ENCODE measurements around the gene G6PC1.

DNA sequence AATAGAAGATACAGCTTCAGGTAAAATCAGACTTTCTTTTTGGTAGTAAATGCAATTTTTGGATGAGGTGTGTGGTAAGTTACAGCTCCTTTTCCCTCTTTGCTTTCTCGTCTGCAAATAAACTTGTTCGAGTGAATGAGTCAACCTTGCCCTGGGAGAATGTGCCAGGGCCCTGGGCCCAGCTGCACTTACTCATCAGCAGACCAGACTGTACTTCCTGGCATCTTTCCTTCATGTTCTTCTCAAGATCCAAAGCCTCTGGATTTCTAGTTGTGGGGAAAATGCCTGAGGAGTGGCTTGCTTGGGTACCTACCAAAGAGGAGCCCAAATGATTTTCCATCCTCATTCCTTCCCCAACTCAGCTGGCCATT lies 5.4 kb upstream of the G6PC1 start:
- TF ChIP-seq, protein P1, sequence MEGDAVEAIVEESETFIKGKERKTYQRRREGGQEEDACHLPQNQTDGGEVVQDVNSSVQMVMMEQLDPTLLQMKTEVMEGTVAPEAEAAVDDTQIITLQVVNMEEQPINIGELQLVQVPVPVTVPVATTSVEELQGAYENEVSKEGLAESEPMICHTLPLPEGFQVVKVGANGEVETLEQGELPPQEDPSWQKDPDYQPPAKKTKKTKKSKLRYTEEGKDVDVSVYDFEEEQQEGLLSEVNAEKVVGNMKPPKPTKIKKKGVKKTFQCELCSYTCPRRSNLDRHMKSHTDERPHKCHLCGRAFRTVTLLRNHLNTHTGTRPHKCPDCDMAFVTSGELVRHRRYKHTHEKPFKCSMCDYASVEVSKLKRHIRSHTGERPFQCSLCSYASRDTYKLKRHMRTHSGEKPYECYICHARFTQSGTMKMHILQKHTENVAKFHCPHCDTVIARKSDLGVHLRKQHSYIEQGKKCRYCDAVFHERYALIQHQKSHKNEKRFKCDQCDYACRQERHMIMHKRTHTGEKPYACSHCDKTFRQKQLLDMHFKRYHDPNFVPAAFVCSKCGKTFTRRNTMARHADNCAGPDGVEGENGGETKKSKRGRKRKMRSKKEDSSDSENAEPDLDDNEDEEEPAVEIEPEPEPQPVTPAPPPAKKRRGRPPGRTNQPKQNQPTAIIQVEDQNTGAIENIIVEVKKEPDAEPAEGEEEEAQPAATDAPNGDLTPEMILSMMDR (conservative IDR thresholded peaks at IDR 0.05; ENCODE audit: low read depth in 2 of 2), result no peak
- TF ChIP-seq, protein P2, sequence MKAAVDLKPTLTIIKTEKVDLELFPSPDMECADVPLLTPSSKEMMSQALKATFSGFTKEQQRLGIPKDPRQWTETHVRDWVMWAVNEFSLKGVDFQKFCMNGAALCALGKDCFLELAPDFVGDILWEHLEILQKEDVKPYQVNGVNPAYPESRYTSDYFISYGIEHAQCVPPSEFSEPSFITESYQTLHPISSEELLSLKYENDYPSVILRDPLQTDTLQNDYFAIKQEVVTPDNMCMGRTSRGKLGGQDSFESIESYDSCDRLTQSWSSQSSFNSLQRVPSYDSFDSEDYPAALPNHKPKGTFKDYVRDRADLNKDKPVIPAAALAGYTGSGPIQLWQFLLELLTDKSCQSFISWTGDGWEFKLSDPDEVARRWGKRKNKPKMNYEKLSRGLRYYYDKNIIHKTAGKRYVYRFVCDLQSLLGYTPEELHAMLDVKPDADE (IDR thresholded peaks at IDR 0.05), result no peak
- TF ChIP-seq, protein P3, sequence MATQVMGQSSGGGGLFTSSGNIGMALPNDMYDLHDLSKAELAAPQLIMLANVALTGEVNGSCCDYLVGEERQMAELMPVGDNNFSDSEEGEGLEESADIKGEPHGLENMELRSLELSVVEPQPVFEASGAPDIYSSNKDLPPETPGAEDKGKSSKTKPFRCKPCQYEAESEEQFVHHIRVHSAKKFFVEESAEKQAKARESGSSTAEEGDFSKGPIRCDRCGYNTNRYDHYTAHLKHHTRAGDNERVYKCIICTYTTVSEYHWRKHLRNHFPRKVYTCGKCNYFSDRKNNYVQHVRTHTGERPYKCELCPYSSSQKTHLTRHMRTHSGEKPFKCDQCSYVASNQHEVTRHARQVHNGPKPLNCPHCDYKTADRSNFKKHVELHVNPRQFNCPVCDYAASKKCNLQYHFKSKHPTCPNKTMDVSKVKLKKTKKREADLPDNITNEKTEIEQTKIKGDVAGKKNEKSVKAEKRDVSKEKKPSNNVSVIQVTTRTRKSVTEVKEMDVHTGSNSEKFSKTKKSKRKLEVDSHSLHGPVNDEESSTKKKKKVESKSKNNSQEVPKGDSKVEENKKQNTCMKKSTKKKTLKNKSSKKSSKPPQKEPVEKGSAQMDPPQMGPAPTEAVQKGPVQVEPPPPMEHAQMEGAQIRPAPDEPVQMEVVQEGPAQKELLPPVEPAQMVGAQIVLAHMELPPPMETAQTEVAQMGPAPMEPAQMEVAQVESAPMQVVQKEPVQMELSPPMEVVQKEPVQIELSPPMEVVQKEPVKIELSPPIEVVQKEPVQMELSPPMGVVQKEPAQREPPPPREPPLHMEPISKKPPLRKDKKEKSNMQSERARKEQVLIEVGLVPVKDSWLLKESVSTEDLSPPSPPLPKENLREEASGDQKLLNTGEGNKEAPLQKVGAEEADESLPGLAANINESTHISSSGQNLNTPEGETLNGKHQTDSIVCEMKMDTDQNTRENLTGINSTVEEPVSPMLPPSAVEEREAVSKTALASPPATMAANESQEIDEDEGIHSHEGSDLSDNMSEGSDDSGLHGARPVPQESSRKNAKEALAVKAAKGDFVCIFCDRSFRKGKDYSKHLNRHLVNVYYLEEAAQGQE (IDR thresholded peaks at IDR 0.05; ENCODE audit: unreplicated experiment), result no peak
- TF ChIP-seq POLR2AphosphoS5 (IDR thresholded peaks at IDR 0.05; ENCODE audit: low read depth) (no peak), EZH2phosphoT487 (IDR thresholded peaks at IDR 0.05; ENCODE audit: unreplicated experiment) (no peak), EZH2 (IDR thresholded peaks at IDR 0.05; ENCODE audit: low read depth, unreplicated experiment) (no peak), JUNB (IDR thresholded peaks at IDR 0.05; ENCODE audit: unreplicated experiment) (no peak), NANOG (IDR thresholded peaks at IDR 0.05; ENCODE audit: borderline replicate concordance) (no peak), STAT1 (IDR thresholded peaks at IDR 0.05; ENCODE audit: unreplicated experiment) (no peak), CREB1 (CRISPR knock-in tag; IDR thresholded peaks at IDR 0.05; ENCODE audit: low read depth) (no peak)
